Stimulated activated CD8-positive, alpha-beta memory T cell treated with anti-CD3 and anti-CD28 coated beads, Interleukin-15, amount 100 ng/mL, for 48 hours (primary cell): Measurements from ENCODE around the gene PUM2.

ENCODE experiments used
- DNase-seq, 2 donors: peaks; one replicate each; pipeline ENCODE4 v3.0.0-alpha.2; 2020; ENCODE audit warnings: low read depth in 2 of 2

The PUM2 gene

DNA sequence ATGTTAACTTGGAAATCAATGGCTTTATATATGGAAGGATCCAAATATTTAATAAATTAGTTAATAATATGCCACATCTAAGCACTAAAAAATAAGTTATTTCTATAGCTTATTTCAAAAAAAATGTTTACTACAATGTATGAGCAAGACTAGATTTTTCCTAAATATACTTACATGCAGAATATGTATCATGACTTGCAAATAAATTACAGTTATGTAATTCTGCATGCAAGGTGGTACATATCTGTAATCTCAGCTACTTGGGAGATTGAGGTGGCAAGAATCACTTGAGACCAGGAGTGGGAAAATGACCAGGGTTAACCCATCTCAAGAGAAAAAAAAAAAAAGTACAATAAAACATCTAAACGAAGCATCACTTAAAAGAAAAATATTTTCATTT, 11.6 kb downstream of the PUM2 start:
- DNase-seq, result no peak

DNA sequence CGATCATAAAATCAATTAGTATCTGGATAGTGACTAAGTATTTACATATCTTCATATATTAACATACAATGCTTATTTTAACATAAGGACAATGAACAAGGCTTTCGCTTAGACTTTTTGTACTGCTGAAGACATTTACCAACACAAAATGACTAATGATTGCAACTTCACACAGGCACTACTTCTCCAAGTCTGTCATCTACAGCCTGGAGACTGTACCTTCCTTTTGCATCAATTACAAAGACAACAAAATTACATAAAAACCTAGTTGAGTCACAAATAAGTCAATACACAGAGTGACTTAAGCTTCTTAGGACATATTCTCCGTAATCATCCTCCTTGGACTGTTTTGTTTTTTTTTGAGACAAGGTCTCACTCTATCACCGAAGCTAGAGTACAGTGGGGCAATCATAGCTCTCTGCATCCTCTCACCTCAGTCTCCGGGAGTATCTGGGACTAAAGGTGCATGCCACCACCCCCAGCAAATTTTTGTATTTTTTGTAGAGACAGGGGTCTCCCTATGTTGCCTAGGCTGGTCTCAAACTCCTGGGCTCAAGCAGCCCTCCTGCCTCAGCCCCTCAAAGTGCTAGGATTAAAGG, 15.9 kb downstream of the PUM2 start:
- DNase-seq, result no peak

DNA sequence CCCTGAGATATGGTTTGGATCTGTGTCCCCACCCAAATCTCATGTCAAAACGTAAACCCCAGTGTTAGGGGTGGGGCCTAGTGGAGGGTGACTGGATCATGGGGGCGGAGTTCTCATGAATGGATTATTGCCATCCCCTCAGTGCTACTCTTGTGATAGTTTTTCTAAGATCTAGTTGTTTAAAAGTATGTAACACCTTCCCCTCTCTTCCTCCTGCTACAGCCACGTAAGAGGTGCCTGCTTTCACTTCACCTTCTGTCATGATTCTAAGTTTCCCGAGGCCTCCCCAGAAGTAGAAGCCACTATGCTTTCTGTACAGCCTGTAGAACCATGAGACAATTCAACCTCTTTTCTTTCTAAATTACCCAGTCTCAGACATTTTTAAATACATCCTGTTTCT, 16.9 kb downstream of the PUM2 start:
- DNase-seq, result no peak

DNA sequence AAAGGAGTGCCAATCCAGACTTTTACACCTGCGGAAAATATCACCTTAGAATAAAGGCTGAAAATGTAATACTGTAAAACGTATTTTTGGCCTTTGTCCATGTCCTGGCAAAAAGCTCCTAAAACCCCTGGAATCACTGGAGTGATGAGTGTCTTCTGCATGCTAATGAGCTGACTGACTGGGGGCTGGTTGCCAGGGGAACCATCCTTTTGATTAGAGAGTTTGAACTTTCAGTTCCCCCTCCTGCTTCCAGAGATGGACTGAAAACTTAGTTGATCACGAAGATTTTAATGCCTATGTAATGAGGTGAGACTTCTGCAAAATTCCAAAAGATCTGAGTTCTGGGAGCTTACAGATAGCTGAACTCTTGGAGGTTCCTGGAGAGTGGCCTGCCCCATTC, 20.5 kb downstream of the PUM2 start:
- no peak for DNase-seq

DNA sequence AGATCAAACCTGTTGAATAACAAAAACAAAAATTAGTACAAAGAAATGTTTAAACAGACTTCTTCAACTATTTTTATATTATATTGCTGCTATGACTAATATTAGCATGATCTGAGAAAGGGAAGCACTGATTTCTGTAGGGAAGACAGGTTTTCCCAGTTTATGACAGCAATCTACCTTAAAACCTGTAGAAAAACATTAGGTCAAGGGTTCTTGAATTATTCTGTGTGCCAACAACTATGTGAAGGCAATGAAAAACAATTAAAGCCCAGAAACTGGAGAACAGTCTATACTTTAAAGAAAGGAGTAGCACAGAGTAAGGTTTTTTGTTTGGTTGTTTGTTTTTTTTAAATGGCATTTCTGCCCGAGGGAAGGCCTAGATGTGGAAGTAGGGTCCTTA, 23.3 kb downstream of the PUM2 start:
- no peak for DNase-seq

DNA sequence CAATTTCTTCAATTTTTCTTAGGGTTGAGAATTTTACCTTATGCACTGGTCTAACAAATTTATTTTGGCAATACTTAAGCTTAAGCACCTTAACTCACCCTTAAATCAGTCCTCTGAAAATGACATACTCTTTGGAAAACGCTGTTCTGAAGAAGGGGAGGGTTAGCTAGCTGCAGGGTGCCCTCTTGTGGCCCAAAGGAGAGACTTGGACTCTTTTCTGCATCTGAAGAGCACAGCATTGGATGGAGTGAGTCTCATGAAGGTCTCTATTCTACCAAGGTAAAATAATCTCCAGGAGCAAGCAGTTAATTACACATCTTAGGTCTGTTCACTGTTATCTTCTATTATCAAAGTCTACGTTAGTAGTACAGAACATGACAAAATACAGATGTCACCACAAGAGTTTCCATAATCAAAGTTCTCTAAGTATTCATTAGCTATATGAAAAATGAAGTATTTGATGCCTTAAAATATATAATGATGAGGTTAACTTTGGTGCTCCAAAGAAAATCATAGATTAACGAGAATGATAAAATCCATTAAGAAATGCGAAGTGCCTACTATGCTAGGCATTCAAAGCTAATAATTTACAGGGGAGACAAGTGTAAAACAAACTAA, 24.4 kb downstream of the PUM2 start:
- DNase-seq, result no peak

DNA sequence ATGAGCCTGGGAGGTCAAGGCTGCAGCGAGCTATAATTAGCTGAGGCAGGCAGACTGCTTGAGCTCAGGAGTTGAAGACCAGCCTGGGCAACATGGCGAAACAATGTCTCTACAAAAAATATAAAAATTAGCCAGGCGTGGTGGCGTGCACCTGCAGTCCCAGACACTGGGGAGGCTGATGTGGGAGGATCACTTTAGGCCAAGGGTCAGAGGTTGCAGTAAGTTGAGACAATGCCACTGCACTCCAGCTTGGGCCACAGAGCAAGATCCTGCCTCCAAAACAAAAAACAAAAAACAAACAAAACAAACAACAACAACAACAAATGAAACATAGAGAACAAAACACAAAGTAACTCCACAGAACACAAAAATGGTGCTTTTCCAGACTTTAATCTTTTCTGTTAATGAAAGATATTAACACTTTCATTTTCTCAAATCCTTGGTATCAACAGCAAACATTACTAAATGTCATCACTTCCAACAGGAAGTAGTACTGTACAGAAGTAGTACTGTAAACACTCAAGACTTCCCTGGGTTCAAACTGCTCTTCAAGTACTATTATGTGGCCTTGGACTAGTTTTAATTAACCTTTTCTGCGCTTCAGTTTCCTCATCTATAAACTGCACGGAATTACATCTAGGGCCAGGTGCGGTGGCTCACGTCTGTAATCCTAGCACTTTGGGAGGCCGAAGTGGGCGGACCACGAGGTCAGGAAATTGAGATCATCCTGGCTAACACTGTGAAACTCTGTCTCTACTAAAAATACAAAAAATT, 27.9 kb downstream of the PUM2 start:
- no peak for DNase-seq

DNA sequence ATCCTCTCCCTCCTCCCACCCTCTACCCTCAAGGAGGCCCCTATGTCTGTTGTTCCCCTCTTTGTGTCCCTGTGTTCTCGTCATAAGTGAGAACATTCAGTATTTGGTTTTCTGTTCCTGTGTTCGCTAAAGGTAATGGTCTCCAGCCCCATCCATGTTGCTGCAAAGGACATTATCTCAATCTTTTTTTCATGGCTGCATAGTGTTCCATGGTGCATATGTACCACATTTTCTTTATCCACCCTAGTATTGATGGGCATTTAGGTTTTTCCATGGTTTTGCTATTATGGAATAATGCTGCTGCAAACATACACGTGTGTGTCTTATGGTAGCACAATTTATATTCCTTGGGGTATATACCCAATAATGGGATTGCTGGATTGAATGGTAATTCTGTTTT, 33.0 kb downstream of the PUM2 start:
- no peak for DNase-seq

DNA sequence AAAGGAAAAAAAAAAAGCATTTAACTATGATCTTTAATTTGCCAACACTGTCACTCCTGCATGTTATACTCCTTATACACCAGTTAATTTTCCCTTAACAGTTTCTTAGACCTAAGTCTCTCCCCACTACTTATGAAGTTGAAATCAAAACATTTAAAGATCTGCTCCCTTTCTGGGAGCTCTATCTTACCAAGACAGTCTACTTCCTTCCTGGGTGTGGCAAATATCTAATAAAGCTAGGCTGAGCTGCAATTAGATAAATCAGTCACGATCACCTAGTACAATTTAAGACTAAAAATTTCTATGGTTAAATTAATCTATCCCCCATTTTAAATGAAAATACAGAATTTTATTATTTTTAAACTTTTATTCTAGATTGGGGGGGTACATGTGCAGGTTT, 33.4 kb downstream of the PUM2 start:
- DNase-seq, result no peak

DNA sequence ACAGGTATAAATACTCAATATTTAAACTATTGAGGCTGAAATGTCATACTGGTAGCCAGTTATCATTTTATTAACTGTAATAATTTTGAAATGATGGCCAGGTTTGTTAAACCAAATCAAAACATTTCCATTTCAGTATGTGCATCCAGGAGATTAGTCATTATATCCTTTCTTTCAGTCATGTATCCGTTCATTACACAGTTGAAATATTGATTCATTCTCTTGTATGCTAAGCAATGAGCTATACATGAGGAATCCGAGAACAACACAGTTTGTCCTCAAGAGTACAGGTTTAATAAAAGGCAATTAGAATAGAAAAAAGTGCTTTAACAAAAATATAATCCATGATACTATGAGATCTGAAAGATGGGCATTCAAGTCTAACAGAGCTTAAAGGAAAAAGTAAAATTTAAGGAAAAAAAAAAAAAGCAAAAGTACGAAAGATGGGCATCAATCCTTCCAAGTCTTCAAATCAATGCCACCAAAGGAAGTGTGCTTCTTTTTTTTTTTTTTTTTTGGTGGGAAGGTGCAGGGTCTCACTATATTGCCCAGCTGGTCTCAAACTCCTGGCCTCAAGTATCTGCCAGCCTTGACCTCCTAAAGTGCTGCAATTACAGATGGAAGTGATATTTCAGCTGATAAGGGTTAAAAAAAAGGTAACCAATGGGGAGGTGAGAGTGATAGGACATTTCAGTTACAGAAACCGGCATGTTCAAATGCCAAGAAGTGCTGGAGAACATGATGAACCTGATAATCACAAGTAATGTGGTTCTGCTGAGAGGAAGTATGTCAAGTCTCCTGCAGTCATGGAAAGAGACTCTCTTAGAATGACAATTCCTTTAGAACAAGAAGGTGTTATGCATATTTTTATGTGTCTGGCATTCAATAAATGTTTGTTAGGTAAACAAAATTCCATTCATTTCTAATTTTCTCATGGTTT, 35.8 kb downstream of the PUM2 start:
- DNase-seq, result no peak

DNA sequence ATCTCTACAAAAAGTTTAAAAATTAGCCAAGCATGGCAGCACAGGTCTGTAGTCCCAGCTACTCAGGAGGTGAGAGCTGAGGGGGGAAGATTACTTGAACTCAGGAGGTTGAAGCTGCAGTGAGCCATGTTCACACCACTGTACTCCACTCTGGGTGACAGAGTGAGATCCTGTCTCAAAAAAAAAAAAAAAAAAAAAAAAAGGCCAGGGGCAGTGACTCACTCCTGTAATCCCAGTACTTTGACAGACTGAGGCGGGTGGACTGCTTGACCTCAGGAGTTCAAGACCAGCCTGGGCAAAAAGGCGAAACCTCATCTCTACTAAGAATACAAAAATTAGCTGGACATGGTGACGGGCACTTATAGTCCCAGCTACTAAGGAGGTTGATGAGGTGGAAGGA, 37.0 kb downstream of the PUM2 start:
- DNase-seq, result no peak

DNA sequence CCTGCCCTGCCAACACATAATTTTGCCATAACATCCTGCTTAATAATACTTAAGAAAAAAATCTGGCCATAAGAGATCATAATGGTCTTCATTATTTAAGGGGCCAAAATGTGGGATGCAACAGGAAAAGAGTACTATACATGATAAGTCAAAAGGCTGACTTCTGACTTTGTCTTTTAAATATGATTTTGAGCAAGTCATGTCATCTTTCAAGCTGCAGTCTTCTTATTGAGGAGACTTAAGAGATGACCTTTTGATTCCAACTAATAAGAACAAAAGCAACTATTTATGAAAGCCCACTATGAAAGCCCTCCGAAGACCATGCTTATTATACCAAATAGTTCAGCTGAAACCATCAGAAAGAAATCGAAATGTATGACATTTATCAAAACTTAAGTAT, 41.6 kb downstream of the PUM2 start:
- no peak for DNase-seq

DNA sequence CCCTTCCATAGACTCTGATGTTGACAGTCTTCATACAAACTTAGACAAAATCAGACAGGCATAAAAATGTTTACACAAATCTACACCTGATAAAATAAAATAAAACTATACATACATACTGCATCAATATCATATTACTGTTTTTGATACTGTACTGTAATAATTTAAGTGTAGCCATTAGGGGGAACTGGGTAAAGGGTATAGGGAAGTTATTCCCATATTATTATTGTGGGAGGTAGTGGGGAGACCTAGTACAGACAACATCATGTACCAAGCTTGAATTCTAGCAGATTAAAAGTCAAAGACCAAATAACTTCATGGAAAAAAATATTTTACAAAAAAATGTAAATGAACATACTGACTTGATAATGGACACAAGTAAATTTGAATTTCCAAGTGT, 43.3 kb downstream of the PUM2 start:
- DNase-seq, result no peak

DNA sequence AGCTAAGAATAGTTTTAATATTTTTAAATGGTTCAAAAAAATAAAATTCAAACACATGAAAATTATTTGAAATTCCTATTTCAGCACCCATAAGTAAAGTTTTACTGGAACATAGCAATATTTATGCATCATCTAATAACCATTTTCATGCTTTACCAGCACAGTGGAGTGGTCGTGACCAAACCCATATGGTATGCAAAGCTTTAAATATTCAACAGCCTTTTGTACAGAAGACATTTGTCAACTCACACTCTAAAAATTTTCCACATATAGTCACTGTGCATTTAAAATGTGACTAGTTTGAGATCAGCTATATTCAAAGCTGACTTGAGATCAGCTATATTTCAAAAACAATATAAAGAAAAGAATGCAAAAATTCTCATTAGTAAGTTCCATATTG, 46.2 kb downstream of the PUM2 start:
- DNase-seq, result no peak

DNA sequence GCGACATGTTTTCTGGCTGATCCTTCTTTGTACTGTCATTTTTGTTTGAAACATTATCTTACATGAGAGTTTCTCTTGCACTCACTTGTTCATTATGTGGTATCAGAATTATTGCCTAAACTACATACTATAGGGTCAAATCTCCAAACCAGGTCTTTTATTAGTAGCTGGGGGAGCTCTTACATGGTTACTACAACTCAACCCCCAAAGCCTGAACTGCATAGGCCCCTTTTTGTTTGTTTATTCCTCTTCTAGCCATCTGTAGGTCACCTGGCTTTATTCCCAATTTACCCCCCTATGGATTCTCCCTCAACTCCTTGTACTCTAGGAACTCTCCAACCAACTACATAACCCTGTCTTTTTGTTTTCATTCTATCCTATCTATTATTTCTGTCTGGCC, 46.7 kb downstream of the PUM2 start:
- no peak for DNase-seq

DNA sequence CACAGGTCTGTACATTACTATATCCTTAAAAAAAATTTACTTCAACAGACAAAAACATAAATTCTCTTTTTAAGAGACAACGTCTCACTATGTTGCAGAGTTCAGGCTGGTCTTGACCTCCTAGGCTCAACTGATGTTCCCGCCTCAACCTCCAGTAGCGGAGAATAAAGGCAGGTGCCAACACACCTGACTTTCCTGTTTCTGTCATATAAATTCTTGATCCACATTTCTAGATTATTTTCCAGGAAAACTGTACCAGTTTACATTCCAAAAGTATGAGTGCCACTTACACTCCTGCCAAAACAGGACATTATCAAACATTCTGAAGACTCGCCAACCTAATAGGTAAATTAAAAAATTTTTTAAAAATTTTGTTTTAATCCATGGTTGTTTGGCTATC, 48.6 kb downstream of the PUM2 start:
- DNase-seq, result no peak

DNA sequence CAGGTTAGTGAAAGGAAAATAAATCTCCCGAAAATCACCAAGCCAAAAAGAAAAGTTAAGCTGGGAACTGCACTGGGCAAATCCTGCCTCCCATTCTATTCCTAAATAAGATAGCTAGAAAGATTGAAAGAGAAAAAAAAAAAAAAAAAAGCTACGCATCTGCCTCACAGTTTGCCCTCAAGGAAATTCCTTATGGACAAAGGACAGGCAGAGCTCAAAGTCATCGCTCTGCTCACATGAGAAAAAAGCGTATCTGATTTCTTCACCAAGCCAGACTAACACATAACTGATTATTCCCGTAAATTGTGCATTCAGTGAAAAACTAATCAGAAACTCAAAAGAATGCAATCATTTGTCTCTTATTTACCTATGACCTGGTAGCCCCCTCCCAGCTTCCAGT, 50.0 kb downstream of the PUM2 start:
- DNase-seq, result no peak

DNA sequence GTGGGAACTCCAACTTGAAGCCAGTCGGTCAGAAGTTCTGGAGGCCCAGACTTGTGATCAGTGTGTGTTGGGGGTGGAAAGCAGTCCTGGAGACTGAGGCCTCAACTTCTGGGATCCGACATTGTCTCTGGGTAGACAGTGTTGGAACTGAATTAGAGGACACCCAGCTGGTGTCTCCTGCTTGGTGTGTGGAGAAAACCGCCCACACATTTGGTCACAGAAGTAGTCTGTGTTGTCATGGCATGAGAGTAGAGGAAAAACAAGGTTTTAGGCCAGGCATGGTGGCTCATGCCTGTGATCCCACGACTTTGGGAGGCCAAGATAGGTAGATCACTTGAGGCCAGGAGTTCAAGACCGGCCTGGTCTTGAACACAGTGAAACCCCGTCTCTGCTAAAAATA, 51.5 kb downstream of the PUM2 start:
- DNase-seq, result no peak

DNA sequence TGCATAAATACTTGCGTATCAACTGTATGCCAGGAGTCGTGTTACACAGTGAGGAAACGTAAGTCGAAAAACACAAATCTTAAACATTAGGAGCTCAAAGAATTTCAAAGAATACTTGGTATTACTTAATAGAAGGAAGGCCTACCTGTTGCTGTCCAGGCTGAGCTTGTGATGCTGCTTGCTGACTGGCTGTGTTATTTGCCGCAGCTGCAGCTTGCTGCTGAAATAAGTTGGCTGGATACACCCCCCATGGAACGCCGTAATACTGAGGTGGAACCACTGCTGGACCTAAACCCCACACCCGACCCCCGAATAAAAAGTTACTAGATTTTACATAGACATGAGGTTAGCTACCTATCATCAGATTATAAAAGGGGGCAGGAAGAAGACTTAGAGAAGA, 56.4 kb downstream of the PUM2 start:
- no peak for DNase-seq

DNA sequence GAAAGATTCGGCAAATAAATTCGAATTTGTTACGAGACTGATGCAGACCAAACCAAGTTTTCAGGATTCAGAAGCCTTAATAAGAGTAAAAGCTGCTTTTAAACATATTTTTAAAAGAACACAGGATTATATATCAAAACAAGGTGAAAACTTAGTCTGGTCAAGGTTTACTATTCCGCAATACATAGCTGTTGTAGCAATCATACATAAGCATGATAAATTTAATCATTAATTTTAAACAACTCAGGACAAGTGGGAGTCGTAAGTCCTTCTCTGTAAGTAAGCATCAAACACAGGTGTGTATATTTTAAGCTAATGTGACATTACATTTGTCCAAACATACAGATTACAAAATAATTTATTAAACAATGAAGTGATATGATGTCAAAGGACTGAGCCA, 57.7 kb downstream of the PUM2 start:
- no peak for DNase-seq

DNA sequence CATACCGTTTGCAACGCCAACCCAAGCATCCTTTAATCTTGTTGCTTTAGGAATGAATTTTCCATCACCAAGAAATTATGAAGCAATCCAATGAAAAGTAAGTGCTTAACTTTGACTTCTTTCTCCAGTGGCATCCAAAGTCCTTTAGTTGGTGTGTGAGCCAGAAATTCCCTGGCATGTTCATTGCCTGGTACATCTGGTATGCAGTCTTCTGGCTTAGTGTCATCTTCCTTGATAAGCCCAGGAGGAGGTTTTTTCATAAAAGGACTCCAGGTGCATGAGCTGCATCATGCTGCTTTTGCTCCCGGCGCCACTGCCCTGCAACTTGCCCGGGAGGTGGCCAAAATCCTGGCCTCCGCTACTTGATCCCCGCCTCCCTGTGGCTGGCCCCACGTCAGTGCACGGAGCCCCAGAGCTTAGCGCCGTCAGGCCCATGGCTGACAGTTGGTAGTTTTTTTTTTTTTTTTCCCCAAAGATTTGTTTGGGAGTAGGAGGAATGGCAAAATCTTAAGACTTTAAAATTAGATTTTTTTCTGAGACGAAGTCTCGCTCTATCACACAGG, 58.7 kb downstream of the PUM2 start:
- no peak for DNase-seq

DNA sequence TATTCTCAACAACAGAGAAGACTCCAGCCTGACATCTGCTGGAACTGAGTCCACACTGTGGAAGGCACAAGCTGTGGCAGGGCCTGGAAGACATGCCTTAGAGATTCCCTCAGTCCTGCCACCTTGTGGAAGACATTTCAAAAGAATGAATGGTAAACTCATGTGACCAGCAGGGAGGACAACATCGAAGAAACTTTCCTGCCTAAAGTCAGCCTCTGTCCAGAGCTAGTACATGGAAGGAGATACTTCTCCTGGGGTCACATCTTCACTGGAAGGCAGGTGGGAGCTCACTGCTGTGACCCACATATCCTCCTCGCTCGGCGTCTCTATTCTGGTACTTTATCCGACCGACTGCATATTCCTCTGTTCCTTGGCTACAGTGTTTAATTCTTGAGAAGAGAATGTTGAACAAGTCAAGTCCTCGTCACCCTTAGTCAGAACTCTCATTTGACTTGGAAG, 59.5 kb downstream of the PUM2 start:
- DNase-seq, result no peak
